NCI-H1436 (cell line): ENCODE measurements around the gene CHST8.
"Not testable (repeated sequence)": the region's sequence is repeated elsewhere in the genome, so short reads cannot be mapped to it uniquely, and the experiment has no call there.

Experiments
- DNase-seq: peaks from one replicate; lab custom pipeline; 2025; lab: John Stamatoyannopoulos, UW

CHST8 gene

GRCh38 chr19:33621811-33622504, at the start of gene CHST8:
Gene CHST8 (plus strand): TSS chr19:33621953. CDS start chr19:33689262, 67,309 bp downstream.
- peak; percentile 64 for DNase-seq

GRCh38 chr19:33572929-33573328, 48.8 kb upstream of the CHST8 start:
- DNase-seq: no peak

GRCh38 chr19:33574824-33575223, 46.9 kb upstream of the CHST8 start:
- DNase-seq: no peak

GRCh38 chr19:33578697-33579096, 43.1 kb upstream of the CHST8 start:
- DNase-seq: no peak

GRCh38 chr19:33580026-33580644, 41.6 kb upstream of the CHST8 start:
- no peak for DNase-seq

GRCh38 chr19:33580645-33581037, 41.1 kb upstream of the CHST8 start:
- no peak for DNase-seq

GRCh38 chr19:33582914-33583313, 38.8 kb upstream of the CHST8 start:
- DNase-seq: no peak

- no peak for DNase-seq
Observed at GRCh38 chr19:33587150-33587549, 34.6 kb upstream of the CHST8 start.

GRCh38 chr19:33590224-33590623, 31.5 kb upstream of the CHST8 start:
- no peak for DNase-seq

GRCh38 chr19:33595783-33596182, 26.0 kb upstream of the CHST8 start:
- no peak for DNase-seq

GRCh38 chr19:33601583-33601982, 20.2 kb upstream of the CHST8 start:
- no peak for DNase-seq

- no peak for DNase-seq
Observed at GRCh38 chr19:33602576-33603204, 19.1 kb upstream of the CHST8 start.

GRCh38 chr19:33603377-33603776, 18.4 kb upstream of the CHST8 start:
- DNase-seq: no peak

GRCh38 chr19:33604651-33605050, 17.1 kb upstream of the CHST8 start:
- DNase-seq: no peak

GRCh38 chr19:33605803-33606295, 15.9 kb upstream of the CHST8 start:
- not testable (repeated sequence) for DNase-seq

GRCh38 chr19:33606556-33606955, 15.2 kb upstream of the CHST8 start:
- no peak for DNase-seq

GRCh38 chr19:33609353-33609752, 12.4 kb upstream of the CHST8 start:
- no peak for DNase-seq

GRCh38 chr19:33610588-33610987, 11.2 kb upstream of the CHST8 start:
- no peak for DNase-seq

- no peak for DNase-seq
Observed at GRCh38 chr19:33612928-33613619, 8.7 kb upstream of the CHST8 start.

GRCh38 chr19:33613620-33614000, 8.1 kb upstream of the CHST8 start:
- no peak for DNase-seq

GRCh38 chr19:33616346-33616745, 5.4 kb upstream of the CHST8 start:
- no peak for DNase-seq

GRCh38 chr19:33616857-33617256, 4.9 kb upstream of the CHST8 start:
- no peak for DNase-seq

GRCh38 chr19:33618363-33618762, 3.4 kb upstream of the CHST8 start:
- DNase-seq: not testable (repeated sequence)
